ENCODE results near the gene TCF4. TPM values are rescaled to one million over a fixed set of nuclear protein-coding genes. Genes with fewer than 3 reads are reported as not detected.

Gene TCF4
- total RNA-seq, 5 donors from 2014 or later (not counting 1 experiment from before 2014, with no cell fraction given), result 2.6 to 11.0 (median 6.6) TPM

GRCh38 chr18:55365342-55365741 lies 222.7 kb downstream of the TCF4 start:
- WGBS (ENCODE audit: insufficient coverage), result 60% methylated on average over 2 of the region's 2 CpGs
- no peaks in the 10 kb centered on the region for H3K4me1 Mint-ChIP-seq
- DNase-seq, result no peak

GRCh38 chr18:55362303-55362702 lies 225.7 kb downstream of the TCF4 start:
- H3K36me3 ChIP-seq (ENCODE audit: control insufficient read depth in 2 of 2, extremely low read depth in 1 of 2, insufficient read depth in 1 of 2, low read length in 1 of 2), result no peaks in the 10 kb centered on the region
- ChIA-PET CTCF (no interaction called here), POLR2A (no interaction called here)
- 90% methylated on average over 2 of the region's 3 CpGs for WGBS (ENCODE audit: insufficient coverage)
- Mint-ChIP-seq H3K4me1 (no peaks in the 10 kb centered on the region), H3K9me3 (peaks cover 0 to 5% (median 0%) of the 10 kb centered on the region in 3 donors), H3K27ac (no peak overlapping the region), H3K36me3 (no peaks in the 10 kb centered on the region), H3K27me3 (peaks cover 0 to 7% of the 10 kb centered on the region in 2 donors), H3K4me3 (no peak overlapping the region)
- H3K4me3 ChIP-seq (ENCODE audit: control insufficient read depth in 1 of 2, extremely low read depth in 1 of 2, low read length in 1 of 2), result no peak overlapping the region
- no peak for ATAC-seq (replicated peaks in 1 of 4)
- no peaks in the 10 kb centered on the region for H3K9me3 ChIP-seq
- no peak for DNase-seq
- no peaks in the 10 kb centered on the region for H3K4me1 ChIP-seq (ENCODE audit: control insufficient read depth in 1 of 2, extremely low read depth in 1 of 2, insufficient read depth in 2 of 2, low read length in 2 of 2)
- no peak overlapping the region for H3K27ac ChIP-seq (ENCODE audit: low read length)
- H3K27me3 ChIP-seq (replicated peaks in 1 of 2; ENCODE audit: control insufficient read depth in 2 of 2, extremely low read depth in 1 of 2, insufficient read depth in 2 of 2, low read length in 1 of 2), result no peaks in the 10 kb centered on the region

More at GRCh38 chr18:55365342-55365741, 222.7 kb downstream of the TCF4 start:
- no peak overlapping the region for H3K27ac Mint-ChIP-seq
- ChIA-PET CTCF (no interaction called here), POLR2A (no interaction called here)
- H3K36me3 Mint-ChIP-seq, result no peaks in the 10 kb centered on the region
- Histone ChIP-seq H3K27ac (ENCODE audit: low read length) (no peak overlapping the region), H3K9me3 (no peaks in the 10 kb centered on the region), H3K4me1 (ENCODE audit: control insufficient read depth in 1 of 2, extremely low read depth in 1 of 2, insufficient read depth in 2 of 2, low read length in 2 of 2) (no peaks in the 10 kb centered on the region), H3K27me3 (replicated peaks in 1 of 2; ENCODE audit: control insufficient read depth in 2 of 2, extremely low read depth in 1 of 2, insufficient read depth in 2 of 2, low read length in 1 of 2) (no peaks in the 10 kb centered on the region), H3K4me3 (ENCODE audit: control insufficient read depth in 1 of 2, extremely low read depth in 1 of 2, low read length in 1 of 2) (no peak overlapping the region), H3K36me3 (ENCODE audit: control insufficient read depth in 2 of 2, extremely low read depth in 1 of 2, insufficient read depth in 1 of 2, low read length in 1 of 2) (no peaks in the 10 kb centered on the region)
- peaks cover 0 to 5% (median 0%) of the 10 kb centered on the region in 3 donors for H3K9me3 Mint-ChIP-seq
- peaks cover 0 to 1% of the 10 kb centered on the region in 2 donors for H3K27me3 Mint-ChIP-seq
- no peak for ATAC-seq (replicated peaks in 1 of 4)
- no peak overlapping the region for H3K4me3 Mint-ChIP-seq

DNA sequence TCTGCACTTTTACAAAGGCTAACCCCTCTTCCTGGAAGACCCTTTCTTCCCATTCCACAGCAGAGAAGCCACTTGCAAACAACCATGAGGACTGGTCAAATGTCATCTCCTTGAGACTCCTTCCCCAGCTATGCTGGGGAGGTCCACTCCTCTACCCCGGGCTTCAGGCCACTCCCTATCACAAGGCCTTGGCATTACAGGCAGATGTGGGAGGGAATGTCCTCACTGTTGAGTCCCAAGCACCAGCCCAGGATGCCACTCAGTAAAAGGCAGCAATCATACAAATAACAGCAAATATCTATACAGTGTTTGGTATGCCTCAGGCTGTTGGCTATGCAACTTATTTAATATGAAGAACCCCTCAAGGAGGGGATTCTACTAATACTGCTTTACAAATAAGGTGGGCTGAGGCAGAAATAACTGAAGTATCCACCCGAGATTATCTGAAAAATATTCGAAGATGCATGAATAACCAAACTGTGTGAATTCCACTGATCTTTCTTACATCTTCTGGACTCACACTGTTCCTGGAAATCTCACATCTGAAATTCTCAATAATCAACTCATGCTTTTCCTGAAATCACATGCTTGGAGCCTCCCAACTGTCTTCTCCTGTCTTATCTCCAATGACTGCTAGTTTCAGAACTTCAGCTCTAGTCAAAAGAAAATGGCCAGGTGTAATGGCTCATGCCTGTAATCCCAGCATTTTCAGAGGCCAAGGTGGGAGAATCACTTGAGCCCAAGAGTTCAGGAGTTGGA lies 226.3 kb downstream of the TCF4 start:
- Histone ChIP-seq H3K9me3 (no peaks in the 10 kb centered on the region), H3K27ac (ENCODE audit: low read length) (no peak overlapping the region), H3K36me3 (ENCODE audit: control insufficient read depth in 2 of 2, extremely low read depth in 1 of 2, insufficient read depth in 1 of 2, low read length in 1 of 2) (no peaks in the 10 kb centered on the region), H3K4me3 (ENCODE audit: control insufficient read depth in 1 of 2, extremely low read depth in 1 of 2, low read length in 1 of 2) (no peak overlapping the region), H3K27me3 (replicated peaks in 1 of 2; ENCODE audit: control insufficient read depth in 2 of 2, extremely low read depth in 1 of 2, insufficient read depth in 2 of 2, low read length in 1 of 2) (no peaks in the 10 kb centered on the region), H3K4me1 (ENCODE audit: control insufficient read depth in 1 of 2, extremely low read depth in 1 of 2, insufficient read depth in 2 of 2, low read length in 2 of 2) (no peaks in the 10 kb centered on the region)
- ATAC-seq (replicated peaks in 1 of 4), result no peak
- Mint-ChIP-seq H3K4me3 (no peak overlapping the region), H3K27me3 (peaks cover 0 to 7% of the 10 kb centered on the region in 2 donors), H3K27ac (no peak overlapping the region), H3K4me1 (no peaks in the 10 kb centered on the region), H3K36me3 (no peaks in the 10 kb centered on the region), H3K9me3 (peaks cover 0 to 5% (median 0%) of the 10 kb centered on the region in 3 donors)
- DNase-seq, result no peak
- ChIA-PET CTCF (no interaction called here), POLR2A (no interaction called here)
- WGBS (ENCODE audit: insufficient coverage), result 80% methylated on average over 1 of the region's 3 CpGs

- DNase-seq (no peak), ATAC-seq (replicated peaks in 1 of 4) (no peak)
- Mint-ChIP-seq H3K4me3 (no peak overlapping the region), H3K4me1 (no peaks in the 10 kb centered on the region), H3K9me3 (peaks cover 0 to 5% (median 0%) of the 10 kb centered on the region in 3 donors), H3K27ac (no peak overlapping the region), H3K36me3 (no peaks in the 10 kb centered on the region), H3K27me3 (peaks cover 0 to 7% of the 10 kb centered on the region in 2 donors)
- no peaks in the 10 kb centered on the region for H3K9me3 ChIP-seq
- H3K4me3 ChIP-seq (ENCODE audit: control insufficient read depth in 1 of 2, extremely low read depth in 1 of 2, low read length in 1 of 2), result no peak overlapping the region
- POLR2A ChIA-PET, result no interaction called here
- H3K36me3 ChIP-seq (ENCODE audit: control insufficient read depth in 2 of 2, extremely low read depth in 1 of 2, insufficient read depth in 1 of 2, low read length in 1 of 2), result no peaks in the 10 kb centered on the region
- H3K27ac ChIP-seq (ENCODE audit: low read length), result no peak overlapping the region
- no peaks in the 10 kb centered on the region for H3K4me1 ChIP-seq (ENCODE audit: control insufficient read depth in 1 of 2, extremely low read depth in 1 of 2, insufficient read depth in 2 of 2, low read length in 2 of 2)
- CTCF ChIA-PET, result no interaction called here
- no peaks in the 10 kb centered on the region for H3K27me3 ChIP-seq (replicated peaks in 1 of 2; ENCODE audit: control insufficient read depth in 2 of 2, extremely low read depth in 1 of 2, insufficient read depth in 2 of 2, low read length in 1 of 2)
- 80% methylated on average over 1 of the region's 1 CpG for WGBS (ENCODE audit: insufficient coverage)
Measured at GRCh38 chr18:55360061-55360460, 227.9 kb downstream of the TCF4 start.

DNA sequence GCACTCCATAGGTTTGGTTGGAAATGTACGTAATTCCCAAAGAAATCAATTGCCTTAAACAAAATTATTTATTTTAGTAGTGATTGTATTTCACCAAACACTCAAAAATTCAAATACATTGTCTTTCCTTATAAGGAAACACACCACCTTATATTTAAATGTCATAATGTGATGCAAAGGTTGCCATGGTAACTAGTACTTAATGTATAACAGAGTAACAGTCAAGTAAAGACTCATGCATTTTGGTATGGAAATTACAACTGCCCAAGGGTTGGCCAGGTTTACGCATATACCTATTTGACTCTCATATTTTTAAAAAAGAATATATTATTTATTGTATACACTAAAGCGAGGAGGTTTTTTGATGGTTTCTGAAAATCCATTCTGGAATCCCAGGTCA lies 231.2 kb downstream of the TCF4 start:
- ATAC-seq (replicated peaks in 1 of 4) (no peak), DNase-seq (no peak)
- WGBS (ENCODE audit: insufficient coverage), result no CpG with 5 or more reads among the region's 3 CpGs
- H3K27ac Mint-ChIP-seq, result no peak overlapping the region
- no peaks in the 10 kb centered on the region for H3K36me3 ChIP-seq (ENCODE audit: control insufficient read depth in 2 of 2, extremely low read depth in 1 of 2, insufficient read depth in 1 of 2, low read length in 1 of 2)
- peaks cover 0 to 5% (median 0%) of the 10 kb centered on the region in 3 donors for H3K9me3 Mint-ChIP-seq
- H3K4me3 Mint-ChIP-seq, result no peak overlapping the region
- no peaks in the 10 kb centered on the region for H3K4me1 Mint-ChIP-seq
- H3K36me3 Mint-ChIP-seq, result no peaks in the 10 kb centered on the region
- H3K9me3 ChIP-seq, result no peaks in the 10 kb centered on the region
- peaks cover 0 to 14% of the 10 kb centered on the region in 2 donors for H3K27me3 Mint-ChIP-seq
- H3K27me3 ChIP-seq (replicated peaks in 1 of 2; ENCODE audit: control insufficient read depth in 2 of 2, extremely low read depth in 1 of 2, insufficient read depth in 2 of 2, low read length in 1 of 2), result no peaks in the 10 kb centered on the region
- H3K4me3 ChIP-seq (ENCODE audit: control insufficient read depth in 1 of 2, extremely low read depth in 1 of 2, low read length in 1 of 2), result no peak overlapping the region
- CTCF ChIA-PET, result no interaction called here
- no peak overlapping the region for H3K27ac ChIP-seq (ENCODE audit: low read length)
- POLR2A ChIA-PET, result interaction anchor here in 1 of 2 donors (1.2 kb wide), 1 partner anchor 12 kb away, joined by 4 read pairs; no protein-coding TSS in a partner anchor
- no peaks in the 10 kb centered on the region for H3K4me1 ChIP-seq (ENCODE audit: control insufficient read depth in 1 of 2, extremely low read depth in 1 of 2, insufficient read depth in 2 of 2, low read length in 2 of 2)

DNA sequence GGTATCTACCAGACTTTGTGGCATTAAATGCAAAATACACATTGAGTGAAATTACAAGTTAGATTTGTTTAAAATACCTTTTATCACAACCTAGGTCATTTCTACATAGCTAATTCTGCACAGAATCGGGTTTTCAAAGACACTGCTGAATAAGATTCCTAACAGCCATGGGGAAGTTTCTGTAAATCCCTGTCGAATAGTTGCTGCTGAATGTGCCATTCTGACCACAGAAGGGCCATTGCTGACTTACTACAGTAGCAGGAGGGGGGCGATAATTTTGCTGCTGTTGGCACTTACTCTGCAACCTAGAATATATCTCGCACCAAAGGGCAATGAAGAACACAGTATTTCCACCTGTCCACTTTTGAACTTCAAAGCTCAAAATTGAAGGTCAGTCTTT lies 232.8 kb downstream of the TCF4 start:
- no peaks in the 10 kb centered on the region for H3K9me3 ChIP-seq
- Mint-ChIP-seq H3K36me3 (no peaks in the 10 kb centered on the region), H3K27me3 (peaks cover 0 to 14% of the 10 kb centered on the region in 2 donors), H3K9me3 (no peaks in the 10 kb centered on the region), H3K27ac (no peak overlapping the region), H3K4me3 (no peak overlapping the region), H3K4me1 (no peaks in the 10 kb centered on the region)
- no peaks in the 10 kb centered on the region for H3K36me3 ChIP-seq (ENCODE audit: control insufficient read depth in 2 of 2, extremely low read depth in 1 of 2, insufficient read depth in 1 of 2, low read length in 1 of 2)
- WGBS (ENCODE audit: insufficient coverage), result 54% methylated on average over 3 of the region's 4 CpGs
- ChIA-PET CTCF (no interaction called here), POLR2A (no interaction called here)
- no peak overlapping the region for H3K4me3 ChIP-seq (ENCODE audit: control insufficient read depth in 1 of 2, extremely low read depth in 1 of 2, low read length in 1 of 2)
- DNase-seq, result no peak
- ATAC-seq (replicated peaks in 1 of 4), result no peak
- no peaks in the 10 kb centered on the region for H3K27me3 ChIP-seq (replicated peaks in 1 of 2; ENCODE audit: control insufficient read depth in 2 of 2, extremely low read depth in 1 of 2, insufficient read depth in 2 of 2, low read length in 1 of 2)
- H3K27ac ChIP-seq (ENCODE audit: low read length), result no peak overlapping the region
- H3K4me1 ChIP-seq (ENCODE audit: control insufficient read depth in 1 of 2, extremely low read depth in 1 of 2, insufficient read depth in 2 of 2, low read length in 2 of 2), result no peaks in the 10 kb centered on the region

All from T-cell (primary cell).